H1 (cell line): Measurements from ENCODE around the gene ZNF652. TPM values are rescaled to one million over a fixed set of nuclear protein-coding genes. Genes with fewer than 3 reads are reported as not detected.

Source experiments
- CHD2 ChIP-seq: IDR thresholded peaks from 2 replicates; pipeline ENCODE4 v1.6.1; 2012; ENCODE audit warnings: low read length, improper control_type of control experiment
- TAF1 ChIP-seq: IDR thresholded peaks from 2 replicates; pipeline ENCODE4 v1.6.1; 2011; ENCODE audit warnings: mild to moderate bottlenecking, low read depth, low read length
- polyA plus RNA-seq, 7 experiments: library from polyadenylated mRNA; depleted of rRNA in 3 of 7; stranded (reverse) in 5 of 7; unstranded in 2 of 7; fragments of >200 nt in 5 of 7; fragments of 200-250 nt in 2 of 7; gene quantifications; 1 replicate in 5 of 7; 2 replicates in 1 of 7; 4 replicates in 1 of 7; pipeline versions ENCODE4 v1.2.1 to v1.2.3, GENCODE V29; 2011 to 2013; ENCODE audit warnings: missing spikeins in 2 of 7, mixed read lengths in 2 of 7
- total RNA-seq: library from RNA; stranded (reverse); fragmentation: NEBNext Ultra II Directional; extraction: Animal tissue kit (Norgen Biotek cat#: 25700); gene quantifications from 2 replicates; pipeline ENCODE4 v1.2.1, GENCODE V29; 2021
- TF ChIP-seq, protein P1 (sequence below): fragments of 300-600 bp; sonication (generic); IDR thresholded peaks from 2 replicates; pipeline ENCODE4 v1.7.1; 2012; ENCODE audit warnings: low read length, moderate library complexity, mild to moderate bottlenecking, inconsistent platforms; ENCODE audit not compliant: insufficient replicate concordance

Gene ZNF652
- total and polyA plus RNA-seq, 2 of the 8 experiments (the other 6 are each of a cell fraction or from before 2014, with no cell fraction given), result 13.5 to 39.6 TPM

DNA sequence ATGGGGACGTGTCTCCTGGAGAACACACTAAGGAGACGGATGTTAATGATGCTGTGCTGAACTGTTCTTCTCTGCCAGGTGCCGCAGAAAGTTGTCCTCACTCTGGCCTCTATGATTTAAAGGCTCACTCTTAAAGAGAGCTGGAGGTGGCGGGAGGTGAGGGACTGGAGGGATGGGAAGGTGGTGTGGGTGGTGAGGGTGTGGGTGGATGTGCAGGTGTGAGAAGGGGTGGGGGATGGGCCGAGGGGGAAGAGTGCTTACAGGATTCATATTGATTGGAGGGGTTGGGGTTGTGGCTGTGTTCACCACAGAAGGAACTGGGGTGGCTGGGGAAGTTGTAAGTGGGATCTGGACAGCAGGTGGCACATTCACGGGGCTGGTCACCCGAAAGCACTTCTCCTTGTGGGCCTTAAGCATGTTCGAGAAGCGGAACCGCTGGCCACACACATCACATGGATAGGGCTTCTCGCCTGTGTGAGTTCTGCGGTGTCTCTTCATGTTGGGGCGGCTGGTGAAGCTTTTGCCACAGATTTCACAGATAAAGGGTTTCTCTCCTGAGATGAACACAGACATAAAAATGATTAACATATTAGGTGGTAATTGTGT, 63.6 kb downstream of the ZNF652 start (continued):
- TF ChIP-seq, protein P1, sequence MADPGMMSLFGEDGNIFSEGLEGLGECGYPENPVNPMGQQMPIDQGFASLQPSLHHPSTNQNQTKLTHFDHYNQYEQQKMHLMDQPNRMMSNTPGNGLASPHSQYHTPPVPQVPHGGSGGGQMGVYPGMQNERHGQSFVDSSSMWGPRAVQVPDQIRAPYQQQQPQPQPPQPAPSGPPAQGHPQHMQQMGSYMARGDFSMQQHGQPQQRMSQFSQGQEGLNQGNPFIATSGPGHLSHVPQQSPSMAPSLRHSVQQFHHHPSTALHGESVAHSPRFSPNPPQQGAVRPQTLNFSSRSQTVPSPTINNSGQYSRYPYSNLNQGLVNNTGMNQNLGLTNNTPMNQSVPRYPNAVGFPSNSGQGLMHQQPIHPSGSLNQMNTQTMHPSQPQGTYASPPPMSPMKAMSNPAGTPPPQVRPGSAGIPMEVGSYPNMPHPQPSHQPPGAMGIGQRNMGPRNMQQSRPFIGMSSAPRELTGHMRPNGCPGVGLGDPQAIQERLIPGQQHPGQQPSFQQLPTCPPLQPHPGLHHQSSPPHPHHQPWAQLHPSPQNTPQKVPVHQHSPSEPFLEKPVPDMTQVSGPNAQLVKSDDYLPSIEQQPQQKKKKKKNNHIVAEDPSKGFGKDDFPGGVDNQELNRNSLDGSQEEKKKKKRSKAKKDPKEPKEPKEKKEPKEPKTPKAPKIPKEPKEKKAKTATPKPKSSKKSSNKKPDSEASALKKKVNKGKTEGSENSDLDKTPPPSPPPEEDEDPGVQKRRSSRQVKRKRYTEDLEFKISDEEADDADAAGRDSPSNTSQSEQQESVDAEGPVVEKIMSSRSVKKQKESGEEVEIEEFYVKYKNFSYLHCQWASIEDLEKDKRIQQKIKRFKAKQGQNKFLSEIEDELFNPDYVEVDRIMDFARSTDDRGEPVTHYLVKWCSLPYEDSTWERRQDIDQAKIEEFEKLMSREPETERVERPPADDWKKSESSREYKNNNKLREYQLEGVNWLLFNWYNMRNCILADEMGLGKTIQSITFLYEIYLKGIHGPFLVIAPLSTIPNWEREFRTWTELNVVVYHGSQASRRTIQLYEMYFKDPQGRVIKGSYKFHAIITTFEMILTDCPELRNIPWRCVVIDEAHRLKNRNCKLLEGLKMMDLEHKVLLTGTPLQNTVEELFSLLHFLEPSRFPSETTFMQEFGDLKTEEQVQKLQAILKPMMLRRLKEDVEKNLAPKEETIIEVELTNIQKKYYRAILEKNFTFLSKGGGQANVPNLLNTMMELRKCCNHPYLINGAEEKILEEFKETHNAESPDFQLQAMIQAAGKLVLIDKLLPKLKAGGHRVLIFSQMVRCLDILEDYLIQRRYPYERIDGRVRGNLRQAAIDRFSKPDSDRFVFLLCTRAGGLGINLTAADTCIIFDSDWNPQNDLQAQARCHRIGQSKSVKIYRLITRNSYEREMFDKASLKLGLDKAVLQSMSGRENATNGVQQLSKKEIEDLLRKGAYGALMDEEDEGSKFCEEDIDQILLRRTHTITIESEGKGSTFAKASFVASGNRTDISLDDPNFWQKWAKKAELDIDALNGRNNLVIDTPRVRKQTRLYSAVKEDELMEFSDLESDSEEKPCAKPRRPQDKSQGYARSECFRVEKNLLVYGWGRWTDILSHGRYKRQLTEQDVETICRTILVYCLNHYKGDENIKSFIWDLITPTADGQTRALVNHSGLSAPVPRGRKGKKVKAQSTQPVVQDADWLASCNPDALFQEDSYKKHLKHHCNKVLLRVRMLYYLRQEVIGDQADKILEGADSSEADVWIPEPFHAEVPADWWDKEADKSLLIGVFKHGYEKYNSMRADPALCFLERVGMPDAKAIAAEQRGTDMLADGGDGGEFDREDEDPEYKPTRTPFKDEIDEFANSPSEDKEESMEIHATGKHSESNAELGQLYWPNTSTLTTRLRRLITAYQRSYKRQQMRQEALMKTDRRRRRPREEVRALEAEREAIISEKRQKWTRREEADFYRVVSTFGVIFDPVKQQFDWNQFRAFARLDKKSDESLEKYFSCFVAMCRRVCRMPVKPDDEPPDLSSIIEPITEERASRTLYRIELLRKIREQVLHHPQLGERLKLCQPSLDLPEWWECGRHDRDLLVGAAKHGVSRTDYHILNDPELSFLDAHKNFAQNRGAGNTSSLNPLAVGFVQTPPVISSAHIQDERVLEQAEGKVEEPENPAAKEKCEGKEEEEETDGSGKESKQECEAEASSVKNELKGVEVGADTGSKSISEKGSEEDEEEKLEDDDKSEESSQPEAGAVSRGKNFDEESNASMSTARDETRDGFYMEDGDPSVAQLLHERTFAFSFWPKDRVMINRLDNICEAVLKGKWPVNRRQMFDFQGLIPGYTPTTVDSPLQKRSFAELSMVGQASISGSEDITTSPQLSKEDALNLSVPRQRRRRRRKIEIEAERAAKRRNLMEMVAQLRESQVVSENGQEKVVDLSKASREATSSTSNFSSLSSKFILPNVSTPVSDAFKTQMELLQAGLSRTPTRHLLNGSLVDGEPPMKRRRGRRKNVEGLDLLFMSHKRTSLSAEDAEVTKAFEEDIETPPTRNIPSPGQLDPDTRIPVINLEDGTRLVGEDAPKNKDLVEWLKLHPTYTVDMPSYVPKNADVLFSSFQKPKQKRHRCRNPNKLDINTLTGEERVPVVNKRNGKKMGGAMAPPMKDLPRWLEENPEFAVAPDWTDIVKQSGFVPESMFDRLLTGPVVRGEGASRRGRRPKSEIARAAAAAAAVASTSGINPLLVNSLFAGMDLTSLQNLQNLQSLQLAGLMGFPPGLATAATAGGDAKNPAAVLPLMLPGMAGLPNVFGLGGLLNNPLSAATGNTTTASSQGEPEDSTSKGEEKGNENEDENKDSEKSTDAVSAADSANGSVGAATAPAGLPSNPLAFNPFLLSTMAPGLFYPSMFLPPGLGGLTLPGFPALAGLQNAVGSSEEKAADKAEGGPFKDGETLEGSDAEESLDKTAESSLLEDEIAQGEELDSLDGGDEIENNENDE, result no peak
- TF ChIP-seq CHD2 (no peak), TAF1 (no peak)
